ENCODE results near the gene LRP4. TPM values are rescaled to one million over a fixed set of nuclear protein-coding genes. Genes with fewer than 3 reads are reported as not detected.

Gene LRP4
- total and polyA plus RNA-seq, 2 donors (not counting 3 experiments of a cell fraction or from before 2014, with no cell fraction given): 0.86 to 2.0 TPM

DNA sequence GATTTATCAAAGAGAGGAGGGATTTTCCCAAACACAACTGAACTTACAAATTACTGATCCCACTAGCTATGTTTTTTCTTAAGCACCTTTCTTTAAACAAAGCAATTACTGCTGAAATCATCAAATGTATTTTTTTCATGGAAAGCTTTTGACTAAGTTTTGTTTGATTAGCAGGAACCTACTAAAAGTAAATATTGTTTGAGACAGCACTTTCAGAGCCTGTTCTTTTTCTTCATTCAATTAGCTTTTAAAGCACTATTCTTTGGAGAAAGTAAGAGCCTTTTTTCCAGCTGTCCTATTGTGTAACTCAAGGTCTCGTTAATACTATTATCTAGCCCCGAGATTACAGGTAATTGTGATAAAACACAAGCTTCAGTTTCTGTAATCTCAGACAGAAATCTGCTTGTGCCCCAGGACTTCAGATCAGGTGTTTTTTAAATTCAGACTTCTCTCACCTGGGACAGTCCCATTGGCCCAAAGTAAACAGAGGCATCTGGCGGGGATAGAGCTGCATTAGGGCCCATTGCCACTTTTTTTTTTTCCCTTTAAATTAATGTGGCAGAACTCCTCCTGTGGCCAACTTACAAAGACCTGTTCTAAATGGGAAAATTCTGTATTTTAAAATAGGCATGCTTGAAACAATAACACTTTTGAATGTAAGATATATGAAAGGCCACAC, 29.2 kb upstream of the LRP4 start:
- Histone ChIP-seq H4K20me1 (replicated peaks; ENCODE audit: control insufficient read depth, extremely low read depth, insufficient read depth, low read length) (no peaks in the 10 kb centered on the region), H3K4me3 (replicated peaks in 1 of 3; ENCODE audit: insufficient read depth in 1 of 3, low read depth in 1 of 3, low read length in 3 of 3) (no peak overlapping the region), H3K36me3 (ENCODE audit: control insufficient read depth in 2 of 2, extremely low read depth in 1 of 2, insufficient read depth in 2 of 2, low read length in 2 of 2) (no peaks in the 10 kb centered on the region), H3K9me3 (replicated peaks; ENCODE audit: control insufficient read depth, insufficient read depth, low read length) (no peaks in the 10 kb centered on the region), H2AFZ (ENCODE audit: low read depth, low read length) (no peak overlapping the region), H3K27me3 (ENCODE audit: control insufficient read depth in 2 of 2, insufficient read depth in 2 of 2, low read length in 2 of 2) (no peaks in the 10 kb centered on the region), H3K79me2 (ENCODE audit: control insufficient read depth, insufficient read depth, low read length) (no peaks in the 10 kb centered on the region), H3K9me1 (replicated peaks; ENCODE audit: control insufficient read depth, extremely low read depth, insufficient read depth, low read length) (no peaks in the 10 kb centered on the region), H3K4me2 (ENCODE audit: insufficient read depth, low read length) (no peak overlapping the region), H3K4me1 (ENCODE audit: control insufficient read depth, extremely low read depth, insufficient read depth, low read length) (peaks cover 10% of the 10 kb centered on the region), H3K27ac (ENCODE audit: insufficient read depth, low read depth, low read length) (no peak overlapping the region), H3K9ac (replicated peaks; ENCODE audit: extremely low read depth, insufficient read depth, low read length) (no peak overlapping the region)
- ChIA-PET POLR2A (interaction anchor here (0.6 kb wide), 1 partner anchor 100 kb away, joined by 8 read pairs; no protein-coding TSS in a partner anchor), CTCF (interaction anchor here (0.9 to 1.2 kb wide), 2 partner anchors 19 to 206 kb away, joined by 4 read pairs; no protein-coding TSS in a partner anchor)
- no TSS peak for BruUV-seq (replicated peaks)
- DNase-seq (ENCODE audit: low read depth, low spot score) (no peak), FAIRE-seq (no peak)
- dilution Hi-C loops (cut with MboI; ENCODE audit: extremely low pct_ligation_motif_present, low sequenced_read_pairs) (no loop called here), intact Hi-C loops (cut with micrococcal nuclease) (no loop called here)
- no peak for TF ChIP-seq MYC (IDR thresholded peaks at IDR 0.05; ENCODE audit: low read depth, low read length)
- TF ChIP-seq POLR2A (IDR thresholded peaks at IDR 0.05; ENCODE audit: low read depth, low read length): no peak
- no peak for TF ChIP-seq POLR2AphosphoS5 (IDR thresholded peaks at IDR 0.05; ENCODE audit: insufficient read depth, low read depth, low read length)

- CTCF ChIA-PET: no interaction called here
- no peak overlapping the region for H3K4me3 ChIP-seq (replicated peaks in 1 of 3; ENCODE audit: insufficient read depth in 1 of 3, low read depth in 1 of 3, low read length in 3 of 3)
- H3K9me3 ChIP-seq (replicated peaks; ENCODE audit: control insufficient read depth, insufficient read depth, low read length): no peaks in the 10 kb centered on the region
- no peaks in the 10 kb centered on the region for H3K9me1 ChIP-seq (replicated peaks; ENCODE audit: control insufficient read depth, extremely low read depth, insufficient read depth, low read length)
- POLR2A ChIA-PET: interaction anchor here (0.6 kb wide), 1 partner anchor 215 kb away, joined by 6 read pairs; no protein-coding TSS in a partner anchor
- intact Hi-C loops (cut with micrococcal nuclease): no loop called here
- H3K27me3 ChIP-seq (ENCODE audit: control insufficient read depth in 2 of 2, insufficient read depth in 2 of 2, low read length in 2 of 2): no peaks in the 10 kb centered on the region
- no peaks in the 10 kb centered on the region for H4K20me1 ChIP-seq (replicated peaks; ENCODE audit: control insufficient read depth, extremely low read depth, insufficient read depth, low read length)
- H3K79me2 ChIP-seq (ENCODE audit: control insufficient read depth, insufficient read depth, low read length): no peaks in the 10 kb centered on the region
- H3K27ac ChIP-seq (ENCODE audit: insufficient read depth, low read depth, low read length): no peak overlapping the region
- TF ChIP-seq, protein P1, sequence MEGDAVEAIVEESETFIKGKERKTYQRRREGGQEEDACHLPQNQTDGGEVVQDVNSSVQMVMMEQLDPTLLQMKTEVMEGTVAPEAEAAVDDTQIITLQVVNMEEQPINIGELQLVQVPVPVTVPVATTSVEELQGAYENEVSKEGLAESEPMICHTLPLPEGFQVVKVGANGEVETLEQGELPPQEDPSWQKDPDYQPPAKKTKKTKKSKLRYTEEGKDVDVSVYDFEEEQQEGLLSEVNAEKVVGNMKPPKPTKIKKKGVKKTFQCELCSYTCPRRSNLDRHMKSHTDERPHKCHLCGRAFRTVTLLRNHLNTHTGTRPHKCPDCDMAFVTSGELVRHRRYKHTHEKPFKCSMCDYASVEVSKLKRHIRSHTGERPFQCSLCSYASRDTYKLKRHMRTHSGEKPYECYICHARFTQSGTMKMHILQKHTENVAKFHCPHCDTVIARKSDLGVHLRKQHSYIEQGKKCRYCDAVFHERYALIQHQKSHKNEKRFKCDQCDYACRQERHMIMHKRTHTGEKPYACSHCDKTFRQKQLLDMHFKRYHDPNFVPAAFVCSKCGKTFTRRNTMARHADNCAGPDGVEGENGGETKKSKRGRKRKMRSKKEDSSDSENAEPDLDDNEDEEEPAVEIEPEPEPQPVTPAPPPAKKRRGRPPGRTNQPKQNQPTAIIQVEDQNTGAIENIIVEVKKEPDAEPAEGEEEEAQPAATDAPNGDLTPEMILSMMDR (IDR thresholded peaks at IDR 0.05; ENCODE audit: extremely low read depth in 1 of 2, insufficient read depth in 1 of 2, low read depth in 1 of 2, low read length in 2 of 2): no peak
- TF ChIP-seq FOS (IDR thresholded peaks at IDR 0.05; ENCODE audit: borderline replicate concordance, insufficient read depth, low read length): no peak
- TF ChIP-seq JUN (IDR thresholded peaks at IDR 0.05; ENCODE audit: borderline replicate concordance, insufficient read depth, insufficient read length, low read depth): no peak
- no peak for TF ChIP-seq MYC (IDR thresholded peaks at IDR 0.05; ENCODE audit: low read depth, low read length)
- no peak for TF ChIP-seq EZH2 (IDR thresholded peaks at IDR 0.05; ENCODE audit: borderline replicate concordance, low read depth, low read length, severe bottlenecking)
- no peak for TF ChIP-seq POLR2A (IDR thresholded peaks at IDR 0.05; ENCODE audit: low read depth, low read length)
- TF ChIP-seq POLR2AphosphoS5 (IDR thresholded peaks at IDR 0.05; ENCODE audit: insufficient read depth, low read depth, low read length): no peak
- no peak for TF ChIP-seq GATA2 (IDR thresholded peaks at IDR 0.05; ENCODE audit: insufficient read depth, insufficient read length, low read depth, low read length)
- TF ChIP-seq MAX (IDR thresholded peaks at IDR 0.05; ENCODE audit: insufficient read depth, insufficient read length): no peak
- BruUV-seq (replicated peaks): no TSS peak
- no peak for DNase-seq (ENCODE audit: low read depth, low spot score)
- H2AFZ ChIP-seq (ENCODE audit: low read depth, low read length): no peak overlapping the region
- H3K4me1 ChIP-seq (ENCODE audit: control insufficient read depth, extremely low read depth, insufficient read depth, low read length): peaks cover 3% of the 10 kb centered on the region
- no peak overlapping the region for H3K9ac ChIP-seq (replicated peaks; ENCODE audit: extremely low read depth, insufficient read depth, low read length)
- no peak for FAIRE-seq
- H3K36me3 ChIP-seq (ENCODE audit: control insufficient read depth in 2 of 2, extremely low read depth in 1 of 2, insufficient read depth in 2 of 2, low read length in 2 of 2): no peaks in the 10 kb centered on the region
- H3K4me2 ChIP-seq (ENCODE audit: insufficient read depth, low read length): no peak overlapping the region
- dilution Hi-C loops (cut with MboI; ENCODE audit: extremely low pct_ligation_motif_present, low sequenced_read_pairs): no loop called here
These were observed 26.2 kb upstream of the LRP4 start for GRCh38 chr11:46944356-46945075.
